ENCODE data around the gene ADAM15.

- TF ChIP-seq CTCF (IDR thresholded peaks at IDR 0.05) (no peak), POLR2A (IDR thresholded peaks at IDR 0.05) (no peak)
Observed at GRCh38 chr1:155064832-155065429, 13.8 kb downstream of the ADAM15 start.
